NCI-H2029 treated with DMSO at 0.1 percent for 48 hours (cell line): ENCODE measurements around the gene JMJD4.
A peak's percentile ranks its signal among the peaks of the same experiment; 100 is the strongest.

Experiments
- DNase-seq: peaks from one replicate; lab custom pipeline; 2025; lab: John Stamatoyannopoulos, UW

Gene JMJD4

GRCh38 chr1:227734856-227735538, at the start of gene JMJD4, which contains the start of gene SNAP47:
Gene JMJD4, minus strand, starts transcription at chr1:227735302. Its CDS starts 29 bp downstream, at chr1:227735273.
Gene SNAP47, plus strand, starts transcription at chr1:227735435. Its CDS starts 12,302 bp downstream, at chr1:227747737.
- peak; percentile 21 for DNase-seq

GRCh38 chr1:227782226-227782625, 47.1 kb upstream of the JMJD4 start:
- DNase-seq, result no peak

GRCh38 chr1:227781314-227781930, 46.3 kb upstream of the JMJD4 start:
- no peak for DNase-seq

- DNase-seq, result no peak
Observed at GRCh38 chr1:227780101-227781044, 45.3 kb upstream of the JMJD4 start.

- DNase-seq, result no peak
Observed at GRCh38 chr1:227779685-227780084, 44.6 kb upstream of the JMJD4 start.

GRCh38 chr1:227779021-227779441, 43.9 kb upstream of the JMJD4 start:
- DNase-seq, result no peak

GRCh38 chr1:227778401-227778947, 43.4 kb upstream of the JMJD4 start:
- no peak for DNase-seq

- DNase-seq, result no peak
Observed at GRCh38 chr1:227777646-227778045, 42.5 kb upstream of the JMJD4 start.

GRCh38 chr1:227777156-227777555, 42.1 kb upstream of the JMJD4 start:
- DNase-seq, result no peak

GRCh38 chr1:227776331-227776771, 41.2 kb upstream of the JMJD4 start:
- DNase-seq, result no peak

- DNase-seq, result no peak
Observed at GRCh38 chr1:227775841-227776240, 40.7 kb upstream of the JMJD4 start.

- DNase-seq, result no peak
Observed at GRCh38 chr1:227774821-227775661, 39.9 kb upstream of the JMJD4 start.

- peak; percentile 38 for DNase-seq
Observed at GRCh38 chr1:227774051-227774731, 39.1 kb upstream of the JMJD4 start.

- no peak for DNase-seq
Observed at GRCh38 chr1:227773558-227773957, 38.5 kb upstream of the JMJD4 start.

- no peak for DNase-seq
Observed at GRCh38 chr1:227771771-227772170, 36.7 kb upstream of the JMJD4 start.

GRCh38 chr1:227771326-227771725, 36.2 kb upstream of the JMJD4 start:
- no peak for DNase-seq

GRCh38 chr1:227770812-227771211, 35.7 kb upstream of the JMJD4 start:
- DNase-seq, result no peak

GRCh38 chr1:227769936-227770494, 34.9 kb upstream of the JMJD4 start:
- DNase-seq, result no peak

- no peak for DNase-seq
Observed at GRCh38 chr1:227769047-227769935, 34.2 kb upstream of the JMJD4 start.
